D721Med (cell line): ENCODE data around the gene EXOC2.

Source experiments
- DNase-seq: peaks from one replicate; pipeline ENCODE4 v3.0.0; 2011; ENCODE audit warnings: low spot score; ENCODE audit not compliant: insufficient read length
- FAIRE-seq: peaks from 2 replicates; lab custom pipeline; 2011; peaks lifted over from hg19 to GRCh38; lab: Jason Lieb, UNC
- CTCF ChIP-seq: IDR thresholded peaks from 2 replicates; pipeline ENCODE4 v1.5.1; 2012; ENCODE audit warnings: mild to moderate bottlenecking, control low read depth; ENCODE audit not compliant: insufficient read depth; ENCODE audit errors: missing control alignments

EXOC2 gene

GRCh38 chr6:729606-730320, 36.8 kb upstream of the EXOC2 start:
- FAIRE-seq, result no peak
- no peak for TF ChIP-seq CTCF
- DNase-seq, result no peak

- DNase-seq (no peak), FAIRE-seq (no peak)
- no peak for TF ChIP-seq CTCF
Observed at GRCh38 chr6:727856-728255, 34.9 kb upstream of the EXOC2 start.

GRCh38 chr6:723540-723939, 30.6 kb upstream of the EXOC2 start:
- FAIRE-seq (no peak), DNase-seq (no peak)
- TF ChIP-seq CTCF, result no peak

DNA sequence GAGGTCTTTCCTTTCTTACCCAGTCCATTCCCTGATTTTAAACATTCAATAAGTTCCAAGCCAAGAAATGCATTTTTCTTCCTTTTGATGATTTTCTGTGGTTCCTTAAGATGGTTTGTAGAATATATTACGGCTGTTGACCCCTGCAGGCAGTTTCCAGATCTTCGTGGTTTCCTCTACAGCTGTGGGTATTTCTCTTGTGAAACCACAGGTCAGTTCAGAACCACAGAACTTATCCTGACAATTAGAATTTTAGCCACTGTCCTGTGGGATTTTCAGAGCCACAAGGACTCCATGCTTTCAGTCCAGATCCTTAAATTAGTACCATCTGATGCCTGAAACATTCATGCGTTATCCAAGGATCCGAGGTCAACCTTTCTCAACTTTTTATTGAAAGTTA, 29.7 kb upstream of the EXOC2 start:
- FAIRE-seq (no peak), DNase-seq (no peak)
- TF ChIP-seq CTCF, result no peak

- peak; percentile 96 for TF ChIP-seq CTCF
- DNase-seq (peak; percentile 67), FAIRE-seq (peak; percentile 74)
Observed at GRCh38 chr6:722077-722524, 29.2 kb upstream of the EXOC2 start.

DNA sequence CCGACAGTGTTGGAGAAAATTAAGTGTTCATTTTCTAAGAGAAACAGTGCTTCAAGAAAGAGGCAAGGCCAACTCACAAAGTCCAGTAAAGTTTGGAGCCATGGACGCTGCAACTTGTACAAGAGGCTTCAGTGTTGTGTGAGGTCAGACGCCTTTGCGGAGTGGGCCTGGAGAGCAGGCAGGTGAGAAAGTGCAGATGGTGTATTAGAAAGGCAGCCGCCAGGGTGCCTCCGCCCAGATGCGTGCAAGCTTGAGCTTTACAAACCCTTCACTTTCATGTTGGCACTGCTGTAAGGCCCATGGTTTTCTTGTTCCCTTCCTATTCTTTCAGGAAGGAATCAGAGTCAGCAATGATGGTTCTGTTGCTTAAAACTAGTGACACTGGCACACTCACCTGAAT, 25.4 kb upstream of the EXOC2 start:
- no peak for DNase-seq
- no peak for TF ChIP-seq CTCF
- FAIRE-seq, result no peak

DNA sequence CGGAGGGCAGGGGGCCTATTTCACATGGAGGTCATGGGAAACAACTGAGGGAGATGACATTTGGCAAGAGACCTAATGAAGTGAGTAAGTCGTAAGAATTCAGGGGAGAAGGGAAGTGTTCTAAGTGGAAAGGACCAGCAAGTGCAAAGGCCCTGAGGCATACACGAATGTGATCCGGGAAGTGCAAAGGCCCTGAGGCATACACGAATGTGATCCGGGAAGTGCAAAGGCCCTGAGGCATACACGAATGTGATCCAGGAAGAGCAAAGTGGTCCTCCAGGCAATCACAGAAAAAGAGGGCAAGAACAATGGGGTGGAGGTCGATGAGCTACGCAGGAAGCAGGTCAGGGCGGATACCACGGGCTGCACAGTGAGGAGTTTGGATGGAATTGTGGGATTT, 24.2 kb upstream of the EXOC2 start:
- FAIRE-seq (no peak), DNase-seq (no peak)
- TF ChIP-seq CTCF, result no peak
